Activated CD8-positive, alpha-beta memory T cell treated with anti-CD3 and anti-CD28 coated beads, Interleukin-2, amount 50 U/mL, for 24 hours (primary cell): Measurements from ENCODE around the gene SYT15.
"Not testable (repeated sequence)": the region's sequence is repeated elsewhere in the genome, so short reads cannot be mapped to it uniquely, and the experiment has no call there.

ENCODE experiments used
- DNase-seq: peaks from one replicate; pipeline ENCODE4 v3.0.0-alpha.2; 2020; ENCODE audit errors: extremely low read depth

The SYT15 gene

DNA sequence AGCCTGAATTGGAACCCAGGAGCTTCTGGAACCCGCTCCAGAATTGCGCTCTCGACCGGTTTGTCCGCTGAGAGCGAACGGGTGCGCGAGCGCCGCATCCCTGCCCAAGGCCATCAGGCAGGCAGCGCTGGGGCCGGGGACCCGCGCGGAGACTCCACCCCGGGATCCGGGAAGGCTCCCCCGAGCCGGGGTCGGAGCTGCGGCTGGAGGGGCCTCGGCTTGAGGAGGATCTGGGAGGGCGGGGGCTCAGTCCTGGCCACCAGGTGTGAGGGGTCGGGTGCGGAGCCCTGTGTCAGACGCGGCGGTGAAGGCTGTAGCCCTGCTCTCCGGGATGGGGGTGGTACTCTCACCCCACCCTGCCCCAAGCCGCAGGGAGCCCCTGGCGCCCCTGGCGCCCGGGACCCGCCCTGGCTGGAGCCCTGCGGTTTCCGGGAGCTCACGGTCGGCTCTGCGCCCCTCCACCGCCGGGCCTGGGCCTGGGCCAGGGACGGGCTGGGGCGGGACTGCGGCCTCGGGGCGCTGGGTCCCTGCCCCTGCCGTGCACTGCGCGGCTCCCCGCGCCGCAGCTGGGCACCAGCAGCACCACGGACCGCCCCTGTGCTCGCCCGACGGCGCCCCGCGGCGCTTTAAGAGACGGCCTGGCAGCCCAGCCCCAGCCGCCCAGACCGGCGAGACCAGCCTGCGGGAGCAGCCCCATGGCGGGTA lies at the start of gene SYT15:
TSS of gene SYT15 (plus strand) at position 655 of the 705 bp plus-strand sequence. CDS start at position 696, 41 bp downstream.
- not testable (repeated sequence) for DNase-seq

- not testable (repeated sequence) for DNase-seq
Measured at GRCh38 chr10:46529742-46530141, 49.2 kb upstream of the SYT15 start.

GRCh38 chr10:46530249-46531186 lies 48.4 kb upstream of the SYT15 start:
- DNase-seq = no peak

- not testable (repeated sequence) for DNase-seq
Measured at GRCh38 chr10:46532256-46532655, 46.7 kb upstream of the SYT15 start.

DNA sequence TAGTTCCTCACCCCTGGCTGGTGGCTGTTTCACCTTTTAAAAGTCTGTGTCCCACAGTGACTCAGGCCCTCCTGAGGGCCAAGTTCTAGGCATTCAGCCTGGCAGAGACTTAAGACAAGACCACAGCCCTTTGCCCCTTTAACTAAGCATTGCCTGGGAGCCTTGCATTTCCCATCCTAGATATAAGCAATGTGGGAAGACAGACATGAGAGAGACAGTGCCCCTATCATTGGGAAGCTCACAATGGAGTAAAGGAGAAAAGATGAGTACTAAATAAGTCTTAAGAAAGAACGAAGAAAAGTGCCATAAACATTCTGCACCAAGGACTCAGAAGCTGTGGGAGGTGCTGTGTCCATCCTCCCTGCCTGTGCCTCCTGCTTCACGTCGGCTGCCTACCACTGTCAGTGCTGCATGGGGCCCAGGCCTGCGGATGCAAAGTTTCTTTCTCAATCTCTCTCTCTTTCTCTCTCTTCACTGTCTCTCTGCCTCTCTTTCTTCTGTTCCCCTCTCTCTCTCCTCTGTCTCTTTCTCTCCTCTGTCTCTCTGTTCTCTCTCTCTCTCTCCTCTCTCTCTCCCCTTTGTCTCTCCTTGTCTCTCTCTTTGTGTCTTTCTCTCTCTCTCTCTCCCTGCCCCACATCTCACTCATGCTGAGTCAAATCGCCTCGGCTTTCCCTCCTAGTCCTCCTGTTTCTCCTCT lies 44.0 kb upstream of the SYT15 start:
- no peak for DNase-seq

GRCh38 chr10:46536171-46536570 lies 42.8 kb upstream of the SYT15 start:
- no peak for DNase-seq

DNA sequence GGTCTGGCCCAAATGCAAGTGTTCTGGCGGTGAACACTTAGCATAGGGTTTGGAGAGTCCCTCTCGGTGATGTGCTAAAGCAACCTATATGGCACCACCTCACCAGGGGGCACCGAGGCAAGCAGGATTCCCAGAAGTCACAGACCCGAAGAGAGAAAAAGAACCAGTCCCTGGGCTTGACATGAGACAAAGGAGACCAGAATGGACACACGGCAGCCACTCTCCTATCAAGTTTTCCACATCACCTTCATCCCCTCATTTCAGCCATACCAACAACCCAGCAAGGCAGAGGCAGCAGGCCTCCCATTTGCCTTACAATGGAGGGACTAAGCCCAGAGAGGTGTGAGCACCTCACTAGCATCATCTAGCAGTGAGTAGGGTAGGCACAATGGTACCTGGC lies 42.1 kb upstream of the SYT15 start:
- no peak for DNase-seq

- no peak for DNase-seq
Measured at GRCh38 chr10:46537309-46537708, 41.6 kb upstream of the SYT15 start.

DNA sequence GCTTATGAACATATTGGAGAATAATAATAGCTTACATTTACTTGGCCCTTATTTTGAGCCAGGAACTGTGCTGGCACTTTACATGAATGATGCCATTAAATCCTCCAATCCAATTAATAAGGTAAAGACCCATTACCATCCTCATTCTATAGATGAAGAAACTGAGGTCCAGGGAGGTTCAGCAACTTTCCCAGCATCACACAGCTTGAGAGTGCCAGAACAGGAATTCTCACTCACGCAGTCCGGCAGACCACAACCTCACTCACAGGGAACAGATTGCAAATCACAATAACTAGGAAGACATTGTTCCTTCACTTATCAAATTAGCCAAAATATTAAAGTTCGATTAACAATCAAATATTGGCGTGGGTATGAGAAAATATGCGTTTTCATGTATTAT lies 40.8 kb upstream of the SYT15 start:
- no peak for DNase-seq

- DNase-seq = no peak
Measured at GRCh38 chr10:46538717-46539426, 40.1 kb upstream of the SYT15 start.

- DNase-seq = no peak
Measured at GRCh38 chr10:46539596-46540411, 39.1 kb upstream of the SYT15 start.

GRCh38 chr10:46540412-46541016 lies 38.4 kb upstream of the SYT15 start:
- no peak for DNase-seq

DNA sequence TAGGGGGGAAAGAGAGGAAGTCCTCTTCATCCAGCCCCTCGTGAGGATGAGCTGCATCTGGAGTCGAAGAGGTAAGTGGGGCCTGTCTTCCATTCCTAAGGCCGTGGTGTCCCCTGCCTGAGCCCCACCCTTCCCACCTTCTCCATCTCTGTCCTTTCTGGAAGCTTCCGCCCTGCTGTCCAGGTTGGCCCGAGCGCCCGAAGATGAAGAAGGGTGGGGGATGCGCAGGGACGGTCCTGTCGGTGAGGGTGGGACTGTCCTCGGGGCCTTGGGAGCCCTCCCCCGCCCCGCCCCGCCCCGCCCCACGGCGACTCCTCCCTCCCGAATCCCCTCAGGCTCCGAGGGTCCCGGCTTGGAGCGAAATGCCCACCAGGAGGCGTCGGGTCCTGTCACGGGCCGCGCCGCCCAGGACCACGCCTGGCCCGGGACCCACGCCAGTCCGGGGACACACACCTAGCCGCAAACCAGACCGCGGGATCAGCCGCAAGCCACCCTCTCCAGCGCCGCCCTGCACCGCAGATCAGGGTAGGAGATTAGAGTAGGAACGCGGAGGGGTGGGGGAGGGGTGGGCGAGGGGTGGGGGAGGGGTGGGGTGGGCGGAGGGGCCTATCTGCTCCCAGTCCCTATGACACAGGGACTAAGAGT lies 37.8 kb upstream of the SYT15 start:
- DNase-seq = no peak

GRCh38 chr10:46541735-46542566 lies 37.0 kb upstream of the SYT15 start:
- DNase-seq = no peak

DNA sequence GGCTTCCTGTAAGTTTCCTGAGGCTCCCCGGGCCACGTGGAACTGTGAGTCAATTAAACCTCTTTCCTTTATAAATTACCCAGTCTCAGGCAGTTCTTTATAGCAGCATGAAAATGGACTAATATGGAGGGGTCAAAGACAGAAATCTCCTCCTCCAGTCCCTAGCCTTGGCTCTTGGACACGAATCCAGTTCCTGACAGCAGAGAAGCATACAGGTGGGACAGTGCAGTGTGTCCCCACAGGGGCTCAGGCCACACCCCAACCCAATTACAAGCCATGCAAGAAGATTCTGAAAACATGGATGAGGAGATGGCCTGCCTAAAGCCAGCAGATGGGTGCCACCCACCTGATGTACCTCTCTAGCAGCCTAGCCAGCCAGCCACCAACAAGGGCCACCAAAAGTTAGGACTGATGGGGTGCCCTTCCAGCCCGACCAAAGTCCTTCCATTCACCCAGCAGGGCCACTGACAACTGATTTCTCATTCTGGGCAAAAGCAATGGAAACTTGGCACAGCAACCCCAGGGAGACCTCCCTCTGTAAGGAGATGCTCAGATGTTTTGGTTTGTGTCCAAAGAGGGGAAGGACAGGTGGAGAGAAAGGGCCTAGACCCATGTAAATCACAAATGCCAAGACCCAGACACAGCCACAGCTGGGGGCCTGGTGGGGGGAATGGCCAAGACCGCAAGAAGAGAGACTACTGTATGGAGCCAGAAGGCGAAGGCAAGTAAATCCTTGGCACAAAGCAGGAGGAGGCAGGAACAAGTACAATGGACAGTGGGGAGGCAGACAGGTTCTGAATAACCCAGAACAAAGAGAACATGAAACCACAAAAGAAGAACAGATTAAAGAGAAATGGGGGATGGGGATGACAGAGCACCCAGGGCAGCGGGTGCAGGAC lies 36.1 kb upstream of the SYT15 start:
- DNase-seq = no peak

DNA sequence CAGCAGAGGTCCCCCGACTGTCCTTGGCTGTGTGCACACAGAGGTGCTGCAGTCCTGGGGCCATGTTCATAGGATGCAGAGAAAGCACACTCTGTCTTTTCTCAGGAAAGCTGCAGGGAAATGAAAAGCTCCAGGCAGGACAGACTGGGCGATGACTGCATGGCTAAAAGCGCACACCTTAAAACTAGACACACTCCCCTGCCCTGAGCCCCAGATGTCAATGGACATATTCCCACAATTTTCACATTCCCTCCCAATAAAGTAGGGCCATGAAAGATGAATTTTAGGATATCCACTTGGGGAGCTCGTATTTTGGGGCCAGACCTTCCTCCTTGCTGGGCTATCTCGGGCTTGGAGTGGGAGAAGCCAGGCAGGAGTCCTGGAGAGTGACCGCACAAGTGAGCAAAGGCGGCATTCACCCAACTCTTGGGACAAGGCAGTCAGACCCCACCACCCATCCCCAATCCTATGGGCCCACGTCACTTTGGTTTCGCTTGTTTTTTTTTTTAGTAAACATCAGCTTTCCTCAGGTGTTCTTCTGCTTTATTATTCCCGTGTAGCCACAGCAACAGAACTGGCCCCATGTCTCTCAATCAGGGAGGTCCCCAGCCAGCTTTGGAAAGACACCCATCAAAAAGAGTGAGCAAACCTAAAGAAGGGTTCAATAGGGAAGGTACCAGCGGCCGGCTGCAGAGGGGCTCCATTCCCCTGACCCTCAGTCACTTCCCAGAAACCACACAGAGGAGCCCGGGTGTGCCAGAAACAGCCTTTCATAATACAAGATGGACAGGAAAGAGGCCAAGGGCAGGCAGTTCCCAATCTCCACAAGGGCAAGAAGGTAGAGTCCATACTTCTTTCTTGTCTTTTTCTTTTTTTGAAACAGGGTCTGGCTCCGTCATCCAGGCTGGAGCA lies 35.2 kb upstream of the SYT15 start:
- DNase-seq = no peak
